Loucy (cell line): Measurements from ENCODE around the gene SCFD2.
"Not testable (repeated sequence)": the region's sequence is repeated elsewhere in the genome, so short reads cannot be mapped to it uniquely, and the experiment has no call there.

ENCODE experiments used
- H2AFZ ChIP-seq: fragments of 200-600 bp; sonication (generic); 2 replicates; pipeline ENCODE4 v1.6.0; 2016; ENCODE audit warnings: antibody characterized with exemption, mild to moderate bottlenecking, low read length, moderate library complexity
- H3F3A ChIP-seq: fragments of 200-600 bp; 2 replicates; pipeline ENCODE4 v1.6.0; 2016; ENCODE audit warnings: antibody characterized with exemption, low read depth, mild to moderate bottlenecking
- H3K27me3 ChIP-seq: fragments of 200-600 bp; sonication (generic); 2 replicates; pipeline ENCODE4 v1.6.1; 2014; ENCODE audit warnings: low read length, mild to moderate bottlenecking; ENCODE audit not compliant: insufficient read depth, poor library complexity, severe bottlenecking
- H3K36me3 ChIP-seq: fragments of 200-600 bp; sonication (generic); 2 replicates; pipeline ENCODE4 v1.6.1; 2016; ENCODE audit warnings: low read length; ENCODE audit not compliant: insufficient read depth
- H3K4me1 ChIP-seq: fragments of 200-600 bp; sonication (generic); 2 replicates; pipeline ENCODE4 v1.5.1; 2014; ENCODE audit warnings: low read length, mild to moderate bottlenecking; ENCODE audit not compliant: insufficient read depth, poor library complexity, severe bottlenecking
- H3K4me2 ChIP-seq: fragments of 200-600 bp; sonication (generic); 2 replicates; pipeline ENCODE4 v1.6.0; 2014; ENCODE audit warnings: antibody characterized with exemption, low read length, low read depth, mild to moderate bottlenecking; ENCODE audit not compliant: poor library complexity, severe bottlenecking
- H3K4me3 ChIP-seq: fragments of 200-600 bp; sonication (generic); 2 replicates; pipeline ENCODE4 v1.5.1; 2014; ENCODE audit warnings: low read length, mild to moderate bottlenecking, mixed read lengths; ENCODE audit not compliant: poor library complexity, severe bottlenecking
- H3K79me2 ChIP-seq: fragments of 200-600 bp; sonication (generic); 2 replicates; pipeline ENCODE4 v1.6.1; 2014; ENCODE audit warnings: low read length; ENCODE audit not compliant: insufficient read depth
- H3K9ac ChIP-seq: fragments of 200-600 bp; sonication (generic); 2 replicates; pipeline ENCODE4 v1.6.0; 2014; ENCODE audit warnings: mild to moderate bottlenecking, low read depth, low read length, moderate library complexity; ENCODE audit not compliant: poor library complexity, severe bottlenecking
- H3K9me2 ChIP-seq: fragments of 200-600 bp; sonication (generic); replicated peaks from 2 replicates; pipeline ENCODE4 v1.6.1; 2016; ENCODE audit warnings: low read depth, low read length, mixed read lengths
- H3K9me3 ChIP-seq: fragments of 200-600 bp; sonication (generic); 2 replicates; pipeline ENCODE4 v1.6.1; 2014; ENCODE audit warnings: mild to moderate bottlenecking, antibody characterized with exemption, low read length, low read depth; ENCODE audit not compliant: insufficient read depth
- H4K20me1 ChIP-seq: fragments of 200-600 bp; sonication (generic); 2 replicates; pipeline ENCODE4 v1.6.0; 2014; ENCODE audit warnings: antibody characterized with exemption, low read length, mild to moderate bottlenecking; ENCODE audit not compliant: insufficient read depth, poor library complexity, severe bottlenecking
- CTCF ChIP-seq: fragments of 200-600 bp; sonication (generic); conservative IDR thresholded peaks from 2 replicates; pipeline ENCODE4 v1.5.1; 2014; ENCODE audit warnings: mild to moderate bottlenecking, antibody characterized with exemption, low read length
- EZH2phosphoT487 ChIP-seq: fragments of 200-600 bp; IDR thresholded peaks from 2 replicates; pipeline ENCODE4 v1.6.1; 2018; ENCODE audit warnings: antibody characterized with exemption, mild to moderate bottlenecking, moderate library complexity, borderline replicate concordance

The SCFD2 gene

GRCh38 chr4:53147197-53147596 is 218.7 kb downstream of the SCFD2 start:
- Histone ChIP-seq H3K4me2 (no peak overlapping the region), H3K4me3 (no peak overlapping the region), H3K36me3 (peaks cover 3% of the 10 kb centered on the region; the same call in 1 of the 2 replicates), H4K20me1 (peaks cover 3% of the 10 kb centered on the region), H2AFZ (no peak overlapping the region), H3K4me1 (no peaks in the 10 kb centered on the region), H3K79me2 (no peaks in the 10 kb centered on the region), H3K9ac (no peak overlapping the region), H3F3A (no peaks in the 10 kb centered on the region), H3K27me3 (no peaks in the 10 kb centered on the region), H3K9me3 (no peaks in the 10 kb centered on the region), H3K9me2 (no peaks in the 10 kb centered on the region)
- TF ChIP-seq CTCF (no peak), EZH2phosphoT487 (no peak)

GRCh38 chr4:53141308-53141707 is 224.6 kb downstream of the SCFD2 start:
- Histone ChIP-seq H3K27me3 (no peaks in the 10 kb centered on the region), H2AFZ (no peak overlapping the region), H3F3A (no peaks in the 10 kb centered on the region), H3K4me2 (no peak overlapping the region), H3K4me3 (no peak overlapping the region), H3K9ac (no peak overlapping the region), H4K20me1 (peaks cover 3% of the 10 kb centered on the region), H3K79me2 (no peaks in the 10 kb centered on the region), H3K9me2 (no peaks in the 10 kb centered on the region), H3K9me3 (no peaks in the 10 kb centered on the region), H3K36me3 (peaks cover 3% of the 10 kb centered on the region; the same call in 1 of the 2 replicates), H3K4me1 (no peaks in the 10 kb centered on the region)
- TF ChIP-seq CTCF (no peak), EZH2phosphoT487 (no peak)

DNA sequence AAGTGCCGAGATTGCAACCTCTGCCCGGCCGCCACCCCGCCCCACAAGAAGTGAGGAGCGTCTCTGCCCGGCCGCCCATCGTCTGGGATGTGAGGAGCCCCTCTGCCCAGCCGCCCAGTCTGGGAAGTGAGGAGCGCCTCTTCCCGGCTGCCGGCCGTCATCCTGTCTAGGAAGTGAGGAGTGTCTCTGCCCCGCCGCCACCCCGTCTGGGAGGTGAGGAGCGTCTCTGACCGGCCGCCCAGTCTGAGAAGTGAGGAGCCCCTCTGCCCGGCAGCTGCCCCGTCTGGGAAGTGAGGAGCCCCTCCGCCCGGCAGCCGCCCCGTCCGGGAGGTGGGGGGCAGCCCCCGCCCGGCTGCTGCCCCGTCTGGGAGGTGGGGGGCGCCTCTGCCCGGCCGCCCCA is 226.6 kb downstream of the SCFD2 start:
- not testable (repeated sequence) for H3K4me1 ChIP-seq

DNA sequence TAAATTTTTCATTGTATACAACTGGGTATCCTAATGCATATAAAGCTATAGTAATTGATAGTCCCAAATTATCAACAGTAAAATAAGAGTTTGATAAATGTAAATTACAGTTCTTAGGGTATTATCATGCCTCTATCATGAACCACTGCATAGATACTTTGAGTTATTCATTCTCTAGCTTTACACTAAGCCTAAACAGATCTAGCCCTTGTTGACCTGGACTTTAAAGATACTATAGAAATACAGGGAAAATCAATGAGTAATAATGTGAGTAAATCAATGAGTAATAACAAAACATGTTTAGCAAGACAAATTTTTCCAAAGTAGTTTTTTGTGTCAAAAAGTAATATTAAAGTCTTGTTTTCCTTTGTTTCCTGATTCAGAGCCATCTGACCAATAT is 228.4 kb downstream of the SCFD2 start:
- Histone ChIP-seq H3K9me3 (no peaks in the 10 kb centered on the region), H3K79me2 (no peaks in the 10 kb centered on the region), H3K9ac (no peak overlapping the region), H3K27me3 (no peaks in the 10 kb centered on the region), H3K36me3 (no peaks in the 10 kb centered on the region), H4K20me1 (peaks cover 1% of the 10 kb centered on the region), H3F3A (no peaks in the 10 kb centered on the region), H3K4me3 (no peak overlapping the region), H3K4me2 (no peak overlapping the region), H3K4me1 (no peaks in the 10 kb centered on the region), H2AFZ (no peak overlapping the region), H3K9me2 (no peaks in the 10 kb centered on the region)
- TF ChIP-seq CTCF, result no peak
- TF ChIP-seq EZH2phosphoT487, result no peak

More for the DNA sequence above, 226.6 kb downstream of the SCFD2 start:
- not testable (repeated sequence) for H3K4me2 ChIP-seq, H3F3A ChIP-seq, H3K79me2 ChIP-seq, H3K27me3 ChIP-seq, H4K20me1 ChIP-seq, H3K4me3 ChIP-seq, H2AFZ ChIP-seq, H3K9ac ChIP-seq, H3K9me2 ChIP-seq, H3K36me3 ChIP-seq, H3K9me3 ChIP-seq
